Body of pancreas (tissue), 4 donors: ENCODE data around the gene TAF15.

Experiments
- CTCF ChIP-seq, 7 experiments: fragments of 450-650 bp in 4 of 7; fragments of 200-600 bp in 3 of 7; sonication (generic) in 3 of 7; IDR thresholded peaks; one replicate each; pipeline ENCODE4 v1.5.1; 2016 to 2019; ENCODE audit warnings: antibody characterized with exemption in 7 of 7
- POLR2A ChIP-seq, 3 donors: fragments of 450-650 bp; IDR thresholded peaks; one replicate each; pipeline ENCODE4 v1.6.1; 2016; ENCODE audit warnings: antibody characterized with exemption in 3 of 3, mild to moderate bottlenecking in 2 of 3

DNA sequence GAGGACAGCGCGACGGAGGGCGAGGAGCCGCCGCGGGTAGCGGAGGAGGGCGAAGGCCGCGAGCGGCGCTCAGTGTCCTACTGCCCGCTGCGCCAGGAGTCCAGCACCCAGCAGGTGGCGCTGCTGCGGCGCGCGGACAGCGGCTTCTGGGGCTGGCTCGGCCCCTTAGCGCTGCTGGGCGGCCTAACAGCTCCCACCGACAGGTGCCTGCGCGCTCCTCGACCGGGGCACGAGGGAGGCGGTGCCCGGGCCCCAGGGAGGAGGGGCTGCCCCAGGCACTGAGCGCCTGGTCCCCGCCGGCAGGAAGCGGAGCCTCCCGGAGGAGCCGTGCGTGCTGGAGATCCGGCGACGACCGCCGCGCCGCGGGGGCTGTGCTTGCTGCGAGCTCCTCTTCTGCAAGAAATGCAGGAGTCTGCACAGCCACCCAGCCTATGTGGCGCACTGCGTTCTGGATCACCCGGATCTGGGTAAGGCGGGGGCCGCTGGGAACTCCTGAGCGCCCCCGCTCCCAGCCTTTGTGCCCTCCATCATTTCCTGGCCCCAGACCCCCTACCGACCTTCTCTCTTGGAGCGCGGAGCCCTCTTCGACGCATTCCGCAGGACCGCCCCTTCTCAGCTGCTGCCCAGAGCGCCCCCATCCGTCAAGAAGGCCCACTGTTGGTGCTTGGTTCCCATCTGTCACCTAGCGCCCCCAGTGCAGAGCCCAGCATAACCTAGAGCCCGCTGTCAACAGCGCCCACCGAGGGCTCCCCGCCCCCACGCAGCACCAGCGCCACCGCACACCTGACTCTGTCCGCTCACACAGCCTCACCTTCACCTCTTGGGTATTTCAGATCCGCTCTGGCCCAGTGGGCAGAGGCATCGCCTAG, 44.9 kb upstream of the TAF15 start:
- TF ChIP-seq CTCF (IDR thresholded peaks at IDR 0.05) (peak; percentile 92 to 99 (median 97)), POLR2A (IDR thresholded peaks at IDR 0.05) (peak in 2 of 3 donors; percentile 27 to 34)
